ENCODE data around the gene SH3RF1.

DNA sequence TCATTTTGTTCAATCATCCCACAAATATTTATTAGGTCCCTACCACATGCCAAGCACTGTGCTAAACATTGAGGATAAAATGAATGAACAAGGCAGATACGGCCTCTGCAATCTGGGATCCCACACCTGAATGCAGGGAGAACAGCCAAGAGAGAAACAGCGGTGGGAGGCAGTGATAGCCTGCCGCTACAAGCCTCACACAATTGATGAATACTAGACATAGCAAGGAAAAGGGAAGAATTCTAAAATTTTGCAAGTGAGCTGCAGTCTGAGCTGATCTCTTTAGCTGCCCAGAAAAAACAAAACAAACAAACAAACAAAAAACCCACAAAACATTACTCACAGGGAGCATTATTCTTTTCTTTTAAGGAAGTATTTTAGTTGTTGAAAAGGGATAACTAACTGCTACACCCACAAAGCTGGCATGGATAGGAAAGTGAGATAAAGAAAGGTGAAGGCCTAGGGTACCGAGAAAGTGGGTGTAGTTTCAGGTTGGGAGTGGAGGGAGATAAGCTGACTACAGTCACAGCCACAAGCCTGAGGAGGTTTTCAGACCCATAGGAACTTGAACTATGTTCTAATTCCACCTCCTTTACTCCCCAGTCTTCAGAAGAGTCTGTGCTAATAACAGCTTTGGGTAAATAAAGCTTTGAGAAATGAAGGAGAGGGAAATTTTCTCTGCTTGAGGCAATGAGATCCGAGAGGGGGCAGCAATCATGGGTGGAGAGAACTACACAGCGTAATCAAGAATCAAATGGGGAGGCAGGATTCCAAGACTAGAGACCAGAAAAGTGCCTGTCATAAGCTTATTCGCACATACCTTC lies 85.4 kb downstream of the SH3RF1 start:
- TF ChIP-seq, protein P1, sequence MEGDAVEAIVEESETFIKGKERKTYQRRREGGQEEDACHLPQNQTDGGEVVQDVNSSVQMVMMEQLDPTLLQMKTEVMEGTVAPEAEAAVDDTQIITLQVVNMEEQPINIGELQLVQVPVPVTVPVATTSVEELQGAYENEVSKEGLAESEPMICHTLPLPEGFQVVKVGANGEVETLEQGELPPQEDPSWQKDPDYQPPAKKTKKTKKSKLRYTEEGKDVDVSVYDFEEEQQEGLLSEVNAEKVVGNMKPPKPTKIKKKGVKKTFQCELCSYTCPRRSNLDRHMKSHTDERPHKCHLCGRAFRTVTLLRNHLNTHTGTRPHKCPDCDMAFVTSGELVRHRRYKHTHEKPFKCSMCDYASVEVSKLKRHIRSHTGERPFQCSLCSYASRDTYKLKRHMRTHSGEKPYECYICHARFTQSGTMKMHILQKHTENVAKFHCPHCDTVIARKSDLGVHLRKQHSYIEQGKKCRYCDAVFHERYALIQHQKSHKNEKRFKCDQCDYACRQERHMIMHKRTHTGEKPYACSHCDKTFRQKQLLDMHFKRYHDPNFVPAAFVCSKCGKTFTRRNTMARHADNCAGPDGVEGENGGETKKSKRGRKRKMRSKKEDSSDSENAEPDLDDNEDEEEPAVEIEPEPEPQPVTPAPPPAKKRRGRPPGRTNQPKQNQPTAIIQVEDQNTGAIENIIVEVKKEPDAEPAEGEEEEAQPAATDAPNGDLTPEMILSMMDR (conservative IDR thresholded peaks at IDR 0.05; ENCODE audit: low read depth in 2 of 2): peak in 1 of 2 experiments; percentile 29; a peak in 2 of 4 replicates
- TF ChIP-seq POLR2AphosphoS5 (IDR thresholded peaks at IDR 0.05; ENCODE audit: low read depth): no peak
- TF ChIP-seq, protein P2, sequence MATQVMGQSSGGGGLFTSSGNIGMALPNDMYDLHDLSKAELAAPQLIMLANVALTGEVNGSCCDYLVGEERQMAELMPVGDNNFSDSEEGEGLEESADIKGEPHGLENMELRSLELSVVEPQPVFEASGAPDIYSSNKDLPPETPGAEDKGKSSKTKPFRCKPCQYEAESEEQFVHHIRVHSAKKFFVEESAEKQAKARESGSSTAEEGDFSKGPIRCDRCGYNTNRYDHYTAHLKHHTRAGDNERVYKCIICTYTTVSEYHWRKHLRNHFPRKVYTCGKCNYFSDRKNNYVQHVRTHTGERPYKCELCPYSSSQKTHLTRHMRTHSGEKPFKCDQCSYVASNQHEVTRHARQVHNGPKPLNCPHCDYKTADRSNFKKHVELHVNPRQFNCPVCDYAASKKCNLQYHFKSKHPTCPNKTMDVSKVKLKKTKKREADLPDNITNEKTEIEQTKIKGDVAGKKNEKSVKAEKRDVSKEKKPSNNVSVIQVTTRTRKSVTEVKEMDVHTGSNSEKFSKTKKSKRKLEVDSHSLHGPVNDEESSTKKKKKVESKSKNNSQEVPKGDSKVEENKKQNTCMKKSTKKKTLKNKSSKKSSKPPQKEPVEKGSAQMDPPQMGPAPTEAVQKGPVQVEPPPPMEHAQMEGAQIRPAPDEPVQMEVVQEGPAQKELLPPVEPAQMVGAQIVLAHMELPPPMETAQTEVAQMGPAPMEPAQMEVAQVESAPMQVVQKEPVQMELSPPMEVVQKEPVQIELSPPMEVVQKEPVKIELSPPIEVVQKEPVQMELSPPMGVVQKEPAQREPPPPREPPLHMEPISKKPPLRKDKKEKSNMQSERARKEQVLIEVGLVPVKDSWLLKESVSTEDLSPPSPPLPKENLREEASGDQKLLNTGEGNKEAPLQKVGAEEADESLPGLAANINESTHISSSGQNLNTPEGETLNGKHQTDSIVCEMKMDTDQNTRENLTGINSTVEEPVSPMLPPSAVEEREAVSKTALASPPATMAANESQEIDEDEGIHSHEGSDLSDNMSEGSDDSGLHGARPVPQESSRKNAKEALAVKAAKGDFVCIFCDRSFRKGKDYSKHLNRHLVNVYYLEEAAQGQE (IDR thresholded peaks at IDR 0.05; ENCODE audit: unreplicated experiment): no peak

All from GM23338 (cell line).